ENCODE data around the gene LRRC8E. TPM values are rescaled to one million over a fixed set of nuclear protein-coding genes. Genes with fewer than 3 reads are reported as not detected.

The LRRC8E gene
- total and polyA plus RNA-seq, 2 of the 8 experiments (the other 6 are each of a cell fraction or from before 2014, with no cell fraction given) = 2.7 to 2.9 TPM

DNA sequence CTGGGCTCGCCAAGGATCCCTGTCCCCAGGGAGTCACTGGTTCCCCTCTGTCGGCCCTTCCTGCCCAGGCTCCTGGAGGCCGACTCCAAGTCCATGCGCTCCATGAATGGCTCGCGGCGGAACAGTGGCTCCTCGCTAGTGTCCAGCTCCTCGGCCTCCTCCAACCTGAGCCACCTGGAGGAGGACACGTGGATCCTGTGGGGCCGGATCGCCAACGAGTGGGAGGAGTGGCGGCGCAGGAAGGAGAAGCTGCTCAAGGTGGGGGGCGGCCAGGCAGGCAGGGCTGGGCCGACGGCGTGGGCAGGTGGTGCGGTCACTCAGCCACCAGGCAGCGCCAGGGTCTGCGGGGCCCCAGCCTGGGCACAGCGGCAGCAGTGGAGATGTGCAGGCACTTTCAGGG lies 40.6 kb upstream of the LRRC8E start:
- DNase-seq (ENCODE audit: low read depth in 1 of 2, low spot score in 2 of 2) (no peak), FAIRE-seq (no peak)
- Histone ChIP-seq H3K27me3 (replicated peaks in 1 of 4; ENCODE audit: control insufficient read depth in 3 of 4, extremely low read depth in 1 of 4, insufficient read depth in 3 of 4, low read length in 3 of 4) (no peaks in the 10 kb centered on the region), H3K4me1 (replicated peaks in 1 of 4; ENCODE audit: control insufficient read depth in 3 of 4, insufficient read depth in 4 of 4, low read length in 3 of 4) (no peaks in the 10 kb centered on the region; a peak in 1 of 7 replicates), H3K14ac (ENCODE audit: insufficient read length) (no peak overlapping the region), H3K4ac (replicated peaks; ENCODE audit: insufficient read length, low read depth, low read length) (no peak overlapping the region), H2BK12ac (ENCODE audit: low read depth, low read length) (no peak overlapping the region; the same call in 1 of the 2 replicates), H4K91ac (replicated peaks; ENCODE audit: insufficient read length, low read length) (no peak overlapping the region), H2BK5ac (ENCODE audit: low read depth, low read length) (no peak overlapping the region), H3K56ac (replicated peaks; ENCODE audit: insufficient read length, low read depth, low read length) (no peak overlapping the region), H3K79me1 (ENCODE audit: low read depth, low read length) (no peaks in the 10 kb centered on the region), H3K9ac (replicated peaks in 1 of 4; ENCODE audit: extremely low read depth in 1 of 4, low read depth in 3 of 4, low read length in 3 of 4) (no peak overlapping the region), H3K27ac (ENCODE audit: low read depth, low read length) (no peak overlapping the region), H3K79me2 (ENCODE audit: control insufficient read depth in 1 of 2, insufficient read depth in 2 of 2, low read length in 2 of 2) (peaks cover 0 to 7% of the 10 kb centered on the region in 2 experiments; a peak in 2 of 4 replicates), H2AK5ac (ENCODE audit: low read depth, low read length) (no peak overlapping the region), H3K9me3 (ENCODE audit: insufficient read depth in 2 of 2, low read depth in 1 of 2, low read length in 1 of 2) (peaks cover 0 to 7% of the 10 kb centered on the region in 2 experiments; a peak in 2 of 4 replicates), H3K36me3 (ENCODE audit: control insufficient read depth in 2 of 4, insufficient read depth in 4 of 4, low read length in 3 of 4) (no peaks in the 10 kb centered on the region; a peak in 1 of 8 replicates), H4K8ac (ENCODE audit: extremely low read depth, insufficient read depth, low read length) (no peak overlapping the region), H2BK120ac (replicated peaks; ENCODE audit: low read depth, low read length) (no peak overlapping the region), H3K4me2 (ENCODE audit: insufficient read depth in 1 of 2, low read depth in 2 of 2, low read length in 2 of 2) (no peak overlapping the region), H2AFZ (ENCODE audit: low read length) (no peak overlapping the region), H2BK20ac (ENCODE audit: low read length) (no peak overlapping the region), H3K23ac (ENCODE audit: insufficient read length) (no peak overlapping the region), H4K20me1 (replicated peaks in 1 of 2; ENCODE audit: control insufficient read depth in 1 of 2, insufficient read depth in 2 of 2, low read length in 2 of 2) (peaks cover 0 to 12% of the 10 kb centered on the region in 2 experiments), H3K4me3 (ENCODE audit: extremely low read depth in 1 of 4, insufficient read depth in 2 of 4, low read depth in 3 of 4, low read length in 4 of 4) (no peak overlapping the region), H2BK15ac (ENCODE audit: low read length) (no peak overlapping the region), H4K5ac (ENCODE audit: insufficient read length, low read depth, low read length) (no peak overlapping the region), H3K18ac (ENCODE audit: extremely low read depth, low read length) (no peak overlapping the region), H3K23me2 (ENCODE audit: low read depth, low read length) (peaks cover 10% of the 10 kb centered on the region)
- TF ChIP-seq TAF7 (optimal IDR thresholded peaks at IDR 0.05; ENCODE audit: borderline replicate concordance, low read depth, low read length) = no peak
- TF ChIP-seq, protein P1, sequence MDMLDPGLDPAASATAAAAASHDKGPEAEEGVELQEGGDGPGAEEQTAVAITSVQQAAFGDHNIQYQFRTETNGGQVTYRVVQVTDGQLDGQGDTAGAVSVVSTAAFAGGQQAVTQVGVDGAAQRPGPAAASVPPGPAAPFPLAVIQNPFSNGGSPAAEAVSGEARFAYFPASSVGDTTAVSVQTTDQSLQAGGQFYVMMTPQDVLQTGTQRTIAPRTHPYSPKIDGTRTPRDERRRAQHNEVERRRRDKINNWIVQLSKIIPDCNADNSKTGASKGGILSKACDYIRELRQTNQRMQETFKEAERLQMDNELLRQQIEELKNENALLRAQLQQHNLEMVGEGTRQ (IDR thresholded peaks at IDR 0.05; ENCODE audit: low read length) = no peak
- TF ChIP-seq CBX5 (IDR thresholded peaks at IDR 0.05; ENCODE audit: low read depth, low read length) = no peak
- TF ChIP-seq, protein P2, sequence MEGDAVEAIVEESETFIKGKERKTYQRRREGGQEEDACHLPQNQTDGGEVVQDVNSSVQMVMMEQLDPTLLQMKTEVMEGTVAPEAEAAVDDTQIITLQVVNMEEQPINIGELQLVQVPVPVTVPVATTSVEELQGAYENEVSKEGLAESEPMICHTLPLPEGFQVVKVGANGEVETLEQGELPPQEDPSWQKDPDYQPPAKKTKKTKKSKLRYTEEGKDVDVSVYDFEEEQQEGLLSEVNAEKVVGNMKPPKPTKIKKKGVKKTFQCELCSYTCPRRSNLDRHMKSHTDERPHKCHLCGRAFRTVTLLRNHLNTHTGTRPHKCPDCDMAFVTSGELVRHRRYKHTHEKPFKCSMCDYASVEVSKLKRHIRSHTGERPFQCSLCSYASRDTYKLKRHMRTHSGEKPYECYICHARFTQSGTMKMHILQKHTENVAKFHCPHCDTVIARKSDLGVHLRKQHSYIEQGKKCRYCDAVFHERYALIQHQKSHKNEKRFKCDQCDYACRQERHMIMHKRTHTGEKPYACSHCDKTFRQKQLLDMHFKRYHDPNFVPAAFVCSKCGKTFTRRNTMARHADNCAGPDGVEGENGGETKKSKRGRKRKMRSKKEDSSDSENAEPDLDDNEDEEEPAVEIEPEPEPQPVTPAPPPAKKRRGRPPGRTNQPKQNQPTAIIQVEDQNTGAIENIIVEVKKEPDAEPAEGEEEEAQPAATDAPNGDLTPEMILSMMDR (IDR thresholded peaks at IDR 0.05; ENCODE audit: control extremely low read depth in 1 of 3, insufficient read depth in 1 of 3, low read depth in 1 of 3, low read length in 3 of 3) = no peak
- no peak for TF ChIP-seq TCF12 (IDR thresholded peaks at IDR 0.05; ENCODE audit: low read depth, low read length)
- no peak for TF ChIP-seq GTF2F1 (IDR thresholded peaks at IDR 0.05; ENCODE audit: borderline replicate concordance, low read depth, low read length)
- TF ChIP-seq RNF2 (IDR thresholded peaks at IDR 0.05; ENCODE audit: borderline replicate concordance, low read depth, low read length, missing control alignments, poor library complexity, severe bottlenecking) = no peak
- TF ChIP-seq SIN3A (conservative IDR thresholded peaks at IDR 0.05 in 1 of 2, IDR thresholded peaks at IDR 0.05 in 1 of 2; ENCODE audit: low read depth in 1 of 2, low read length in 2 of 2) = no peak
- CTCF ChIA-PET (ENCODE audit: partially characterized antibody) = no interaction called here
- 90% methylated on average over 19 of the region's 23 CpGs; no CpG with 5 or more reads in 1 of the 2 experiments for WGBS, 2 experiments (ENCODE audit: extremely low coverage in 1 of 2, insufficient coverage in 1 of 2, insufficient read length in 1 of 2, insufficient replicate concordance in 2 of 2, low coverage in 1 of 2, low lambda C conversion rate in 2 of 2, missing lambda C conversion rate in 1 of 2)
- POLR2A ChIA-PET (ENCODE audit: partially characterized antibody) = interaction anchor here (0.8 kb wide), 1 partner anchor 10 kb away, joined by 3 read pairs; no protein-coding TSS in a partner anchor

All from H1 (cell line).